DMS53 (cell line): ENCODE measurements around the gene KRT73.

ENCODE experiments used
- DNase-seq: peaks from one replicate; lab custom pipeline; 2025; lab: John Stamatoyannopoulos, UW

KRT73 gene

GRCh38 chr12:52645982-52646381 lies 27.6 kb upstream of the KRT73 start:
- DNase-seq: no peak

GRCh38 chr12:52645120-52645761 lies 26.9 kb upstream of the KRT73 start:
- DNase-seq: no peak

- DNase-seq: no peak
Measured at GRCh38 chr12:52644078-52644415, 25.7 kb upstream of the KRT73 start.

GRCh38 chr12:52643233-52644077 lies 25.1 kb upstream of the KRT73 start:
- no peak for DNase-seq

- no peak for DNase-seq
Measured at GRCh38 chr12:52641468-52641867, 23.1 kb upstream of the KRT73 start.

- DNase-seq: no peak
Measured at GRCh38 chr12:52637299-52637698, 18.9 kb upstream of the KRT73 start.

- no peak for DNase-seq
Measured at GRCh38 chr12:52636592-52637258, 18.4 kb upstream of the KRT73 start.

- no peak for DNase-seq
Measured at GRCh38 chr12:52636189-52636588, 17.8 kb upstream of the KRT73 start.

GRCh38 chr12:52634266-52635056 lies 16.1 kb upstream of the KRT73 start:
- DNase-seq: no peak

GRCh38 chr12:52633383-52633782 lies 15.0 kb upstream of the KRT73 start:
- DNase-seq: no peak

GRCh38 chr12:52632656-52633055 lies 14.3 kb upstream of the KRT73 start:
- no peak for DNase-seq

GRCh38 chr12:52631676-52632459 lies 13.5 kb upstream of the KRT73 start:
- DNase-seq: no peak

- DNase-seq: no peak
Measured at GRCh38 chr12:52631264-52631663, 12.9 kb upstream of the KRT73 start.

- DNase-seq: no peak
Measured at GRCh38 chr12:52630599-52631200, 12.3 kb upstream of the KRT73 start.

- DNase-seq: no peak
Measured at GRCh38 chr12:52630008-52630500, 11.7 kb upstream of the KRT73 start.

GRCh38 chr12:52629281-52630007 lies 11.1 kb upstream of the KRT73 start:
- DNase-seq: no peak

- no peak for DNase-seq
Measured at GRCh38 chr12:52628841-52629240, 10.5 kb upstream of the KRT73 start.

GRCh38 chr12:52628111-52628507 lies 9.8 kb upstream of the KRT73 start:
- no peak for DNase-seq

- no peak for DNase-seq
Measured at GRCh38 chr12:52627395-52628110, 9.2 kb upstream of the KRT73 start.

- DNase-seq: no peak
Measured at GRCh38 chr12:52622349-52622748, 4.0 kb upstream of the KRT73 start.
